Panc1 (cell line): ENCODE results near the gene RAI14.

Source experiments
- POLR2AphosphoS5 ChIP-seq: IDR thresholded peaks from 2 replicates; pipeline ENCODE4 v1.6.1; 2012; ENCODE audit warnings: mild to moderate bottlenecking, low read depth, low read length, moderate library complexity
- SIN3A ChIP-seq: IDR thresholded peaks from 2 replicates; pipeline ENCODE4 v1.6.1; 2012; ENCODE audit warnings: low read depth, mild to moderate bottlenecking, low read length, moderate library complexity, borderline replicate concordance; ENCODE audit not compliant: insufficient read depth
- TCF7L2 ChIP-seq: IDR thresholded peaks from 2 replicates; pipeline ENCODE4 v1.6.1; 2011; ENCODE audit warnings: mild to moderate bottlenecking, low read depth, low read length, inconsistent platforms
- TF ChIP-seq, protein P1 (sequence below): fragments of 450-650 bp; IDR thresholded peaks from 2 replicates; pipeline ENCODE4 v1.5.1; 2017; ENCODE audit warnings: mild to moderate bottlenecking
- TF ChIP-seq, protein P2 (sequence below), 2 experiments: IDR thresholded peaks; 2 replicates each; pipeline ENCODE4 v1.6.1; 2011 to 2012; ENCODE audit warnings: low read depth in 2 of 2, control low read depth in 1 of 2, low read length in 1 of 2, mild to moderate bottlenecking in 1 of 2, moderate library complexity in 1 of 2; ENCODE audit not compliant: insufficient read depth in 1 of 2

DNA sequence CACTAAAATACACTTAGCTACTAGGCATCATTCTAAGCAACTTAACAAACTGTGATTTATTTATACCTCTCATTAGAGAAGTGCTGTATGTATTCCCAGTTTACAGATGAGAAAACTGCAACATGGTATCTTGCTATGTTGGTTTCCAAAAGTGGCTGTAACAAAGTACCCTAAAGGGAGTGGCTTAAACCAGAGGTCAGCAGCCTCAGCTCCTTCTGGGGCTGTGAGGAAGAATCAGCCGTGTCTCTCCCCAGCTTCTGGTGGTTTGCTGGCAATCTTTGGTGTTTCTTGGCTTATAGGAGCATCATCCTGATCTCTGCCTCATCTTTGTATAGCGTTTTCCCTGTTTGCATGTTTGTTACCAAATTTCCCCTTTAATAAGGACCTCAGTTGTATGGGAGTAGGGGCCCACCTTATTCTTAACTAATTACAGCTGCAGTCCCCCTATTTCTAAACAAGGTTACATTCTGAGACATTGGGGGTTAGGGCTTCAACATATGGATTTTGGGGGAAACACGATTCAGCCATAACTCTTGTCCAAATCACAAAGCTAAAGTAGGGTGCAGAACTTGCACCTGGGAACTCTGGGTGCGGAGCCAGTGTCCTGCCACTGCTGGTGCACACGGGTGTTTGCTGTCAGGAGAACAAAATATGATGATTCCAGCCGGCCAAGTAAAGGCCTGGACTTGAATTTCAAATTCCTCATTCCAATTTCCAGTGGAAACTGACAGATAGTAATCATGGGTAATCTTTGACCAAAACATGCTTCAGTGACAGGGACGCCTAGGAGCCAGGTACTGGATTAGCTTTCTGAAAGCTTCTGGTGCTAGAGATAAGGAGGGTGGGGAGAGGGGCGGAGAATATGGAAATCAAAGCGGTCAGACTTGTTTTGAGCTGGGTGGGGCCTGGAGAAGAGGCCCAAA lies 43.3 kb downstream of the RAI14 start:
- TF ChIP-seq, protein P1, sequence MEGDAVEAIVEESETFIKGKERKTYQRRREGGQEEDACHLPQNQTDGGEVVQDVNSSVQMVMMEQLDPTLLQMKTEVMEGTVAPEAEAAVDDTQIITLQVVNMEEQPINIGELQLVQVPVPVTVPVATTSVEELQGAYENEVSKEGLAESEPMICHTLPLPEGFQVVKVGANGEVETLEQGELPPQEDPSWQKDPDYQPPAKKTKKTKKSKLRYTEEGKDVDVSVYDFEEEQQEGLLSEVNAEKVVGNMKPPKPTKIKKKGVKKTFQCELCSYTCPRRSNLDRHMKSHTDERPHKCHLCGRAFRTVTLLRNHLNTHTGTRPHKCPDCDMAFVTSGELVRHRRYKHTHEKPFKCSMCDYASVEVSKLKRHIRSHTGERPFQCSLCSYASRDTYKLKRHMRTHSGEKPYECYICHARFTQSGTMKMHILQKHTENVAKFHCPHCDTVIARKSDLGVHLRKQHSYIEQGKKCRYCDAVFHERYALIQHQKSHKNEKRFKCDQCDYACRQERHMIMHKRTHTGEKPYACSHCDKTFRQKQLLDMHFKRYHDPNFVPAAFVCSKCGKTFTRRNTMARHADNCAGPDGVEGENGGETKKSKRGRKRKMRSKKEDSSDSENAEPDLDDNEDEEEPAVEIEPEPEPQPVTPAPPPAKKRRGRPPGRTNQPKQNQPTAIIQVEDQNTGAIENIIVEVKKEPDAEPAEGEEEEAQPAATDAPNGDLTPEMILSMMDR, result no peak
- no peak for TF ChIP-seq SIN3A
- TF ChIP-seq POLR2AphosphoS5, result no peak
- TF ChIP-seq, protein P2, sequence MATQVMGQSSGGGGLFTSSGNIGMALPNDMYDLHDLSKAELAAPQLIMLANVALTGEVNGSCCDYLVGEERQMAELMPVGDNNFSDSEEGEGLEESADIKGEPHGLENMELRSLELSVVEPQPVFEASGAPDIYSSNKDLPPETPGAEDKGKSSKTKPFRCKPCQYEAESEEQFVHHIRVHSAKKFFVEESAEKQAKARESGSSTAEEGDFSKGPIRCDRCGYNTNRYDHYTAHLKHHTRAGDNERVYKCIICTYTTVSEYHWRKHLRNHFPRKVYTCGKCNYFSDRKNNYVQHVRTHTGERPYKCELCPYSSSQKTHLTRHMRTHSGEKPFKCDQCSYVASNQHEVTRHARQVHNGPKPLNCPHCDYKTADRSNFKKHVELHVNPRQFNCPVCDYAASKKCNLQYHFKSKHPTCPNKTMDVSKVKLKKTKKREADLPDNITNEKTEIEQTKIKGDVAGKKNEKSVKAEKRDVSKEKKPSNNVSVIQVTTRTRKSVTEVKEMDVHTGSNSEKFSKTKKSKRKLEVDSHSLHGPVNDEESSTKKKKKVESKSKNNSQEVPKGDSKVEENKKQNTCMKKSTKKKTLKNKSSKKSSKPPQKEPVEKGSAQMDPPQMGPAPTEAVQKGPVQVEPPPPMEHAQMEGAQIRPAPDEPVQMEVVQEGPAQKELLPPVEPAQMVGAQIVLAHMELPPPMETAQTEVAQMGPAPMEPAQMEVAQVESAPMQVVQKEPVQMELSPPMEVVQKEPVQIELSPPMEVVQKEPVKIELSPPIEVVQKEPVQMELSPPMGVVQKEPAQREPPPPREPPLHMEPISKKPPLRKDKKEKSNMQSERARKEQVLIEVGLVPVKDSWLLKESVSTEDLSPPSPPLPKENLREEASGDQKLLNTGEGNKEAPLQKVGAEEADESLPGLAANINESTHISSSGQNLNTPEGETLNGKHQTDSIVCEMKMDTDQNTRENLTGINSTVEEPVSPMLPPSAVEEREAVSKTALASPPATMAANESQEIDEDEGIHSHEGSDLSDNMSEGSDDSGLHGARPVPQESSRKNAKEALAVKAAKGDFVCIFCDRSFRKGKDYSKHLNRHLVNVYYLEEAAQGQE (IDR thresholded peaks at IDR 0.05; ENCODE audit: insufficient read depth in 1 of 2, low read depth in 2 of 2, low read length in 1 of 2), result no peak
- TF ChIP-seq TCF7L2, result no peak
